ENCODE data around the gene GUCA2B. TPM values are rescaled to one million over a fixed set of nuclear protein-coding genes. Genes with fewer than 3 reads are reported as not detected.

Gene GUCA2B
- total RNA-seq, 1 experiment from 2014 or later, result not detected

GRCh38 chr1:42155362-42155761, 2.2 kb downstream of the GUCA2B start:
- no peaks in the 10 kb centered on the region for H3K79me1 ChIP-seq (ENCODE audit: insufficient read depth, low read depth, low read length, poor library complexity, severe bottlenecking)
- no peaks in the 10 kb centered on the region for H4K20me1 ChIP-seq (ENCODE audit: control insufficient read depth, insufficient read depth, insufficient read length)
- no peak overlapping the region for H4K5ac ChIP-seq (ENCODE audit: insufficient read length, low read depth, low read length)
- H2BK12ac ChIP-seq (ENCODE audit: insufficient read length, low read depth, low read length), result no peak overlapping the region
- no peak overlapping the region for H4K8ac ChIP-seq (replicated peaks; ENCODE audit: insufficient read length, low read depth, low read length)
- no peak overlapping the region for H2AK5ac ChIP-seq (ENCODE audit: insufficient read length, low read length)
- H2BK5ac ChIP-seq (ENCODE audit: insufficient read length, low read length), result no peak overlapping the region
- no peaks in the 10 kb centered on the region for H3K4me1 Mint-ChIP-seq
- no CpG with 5 or more reads among the region's 12 CpGs for WGBS (ENCODE audit: extremely low coverage, insufficient read length, low lambda C conversion rate)
- no peaks in the 10 kb centered on the region for H3K4me1 ChIP-seq (ENCODE audit: insufficient read depth, low read length)
- no peaks in the 10 kb centered on the region for H3K9me3 Mint-ChIP-seq
- H3K9me3 ChIP-seq (ENCODE audit: control insufficient read depth, low read depth, low read length), result no peaks in the 10 kb centered on the region
- H3K9ac ChIP-seq (ENCODE audit: extremely low read depth, insufficient read length, low read length), result no peak overlapping the region
- no peak overlapping the region for H2BK20ac ChIP-seq (ENCODE audit: low read depth, low read length, poor library complexity, severe bottlenecking)
- no peak overlapping the region for H3T11ph ChIP-seq (ENCODE audit: low read length)
- no peak for TF ChIP-seq CTCF (conservative IDR thresholded peaks at IDR 0.05)
- no peak overlapping the region for H3K27ac Mint-ChIP-seq
- DNase-seq, result no peak
- H3K27me3 ChIP-seq (ENCODE audit: insufficient read depth, low read length), result no peaks in the 10 kb centered on the region
- no peaks in the 10 kb centered on the region; a peak in 1 of 7 replicates for H3K36me3 Mint-ChIP-seq (ENCODE audit: insufficient read depth in 1 of 3, low read depth in 3 of 3)
- no peak overlapping the region for H3K56ac ChIP-seq (ENCODE audit: insufficient read length, low read depth, low read length)
- no peak overlapping the region for H3K4ac ChIP-seq (ENCODE audit: low read depth, low read length)
- H3K79me2 ChIP-seq (ENCODE audit: insufficient read depth, low read length), result no peaks in the 10 kb centered on the region
- no peak overlapping the region for H2BK15ac ChIP-seq (ENCODE audit: low read depth, low read length)
- no peak overlapping the region for H2AFZ ChIP-seq (ENCODE audit: low read length)
- no peak overlapping the region for H4K91ac ChIP-seq (ENCODE audit: insufficient read length, low read depth, low read length)
- no peak overlapping the region for H3K23ac ChIP-seq (ENCODE audit: insufficient read length, low read depth, low read length)
- no peak overlapping the region for H2BK120ac ChIP-seq (ENCODE audit: low read depth, low read length, poor library complexity, severe bottlenecking)
- no peak overlapping the region for H3K14ac ChIP-seq (ENCODE audit: insufficient read depth, low read length)
- H3K27ac ChIP-seq (ENCODE audit: insufficient read length, low read depth, low read length), result no peak overlapping the region
- H3K23me2 ChIP-seq (ENCODE audit: insufficient read length, low read depth, low read length, poor library complexity, severe bottlenecking), result no peaks in the 10 kb centered on the region
- no peak overlapping the region for H3K4me2 ChIP-seq (ENCODE audit: insufficient read depth, insufficient read length, low read length)
- H3K4me3 Mint-ChIP-seq, result no peak overlapping the region
- H3K27me3 Mint-ChIP-seq (ENCODE audit: low read depth), result peaks cover 11% of the 10 kb centered on the region
- no peak overlapping the region for H3K18ac ChIP-seq (ENCODE audit: insufficient read length, low read depth, low read length)
